Suppressor macrophage (primary cell): ENCODE results near the gene TSSK2.
"Not testable (repeated sequence)": the region's sequence is repeated elsewhere in the genome, so short reads cannot be mapped to it uniquely, and the experiment has no call there.

Experiments used
- DNase-seq, 4 experiments: peaks; one replicate each; pipeline ENCODE4 v3.0.0-alpha.2; 2020 to 2022

The TSSK2 gene

DNA sequence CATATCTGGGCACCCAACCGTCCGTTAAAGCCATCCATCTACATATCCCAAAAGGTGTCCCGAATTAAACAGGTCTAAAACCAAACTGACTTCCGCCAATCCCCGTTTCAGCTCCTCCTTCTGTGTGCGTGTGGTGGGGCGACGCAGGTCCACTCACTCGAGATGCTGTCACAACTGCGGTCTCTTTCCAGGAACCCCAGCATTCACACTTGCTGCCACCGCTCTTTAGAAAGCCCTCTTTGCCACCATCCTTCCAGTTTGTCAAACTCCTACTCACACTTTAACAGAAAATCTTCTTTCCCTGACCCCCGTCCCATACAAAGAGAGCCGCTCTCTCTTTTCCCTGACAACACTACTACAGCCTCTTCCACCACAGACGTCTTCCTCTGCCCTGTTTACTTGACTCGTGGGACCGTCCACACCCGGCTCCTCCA, 12.9 kb downstream of the TSSK2 start:
- DNase-seq: peak; percentile 15 to 42 (median 30)

- no peak for DNase-seq
Measured at GRCh38 chr22:19146215-19146968, 15.3 kb downstream of the TSSK2 start.

- no peak for DNase-seq
Measured at GRCh38 chr22:19147195-19147780, 16.2 kb downstream of the TSSK2 start.

- no peak for DNase-seq
Measured at GRCh38 chr22:19148417-19149046, 17.4 kb downstream of the TSSK2 start.

DNA sequence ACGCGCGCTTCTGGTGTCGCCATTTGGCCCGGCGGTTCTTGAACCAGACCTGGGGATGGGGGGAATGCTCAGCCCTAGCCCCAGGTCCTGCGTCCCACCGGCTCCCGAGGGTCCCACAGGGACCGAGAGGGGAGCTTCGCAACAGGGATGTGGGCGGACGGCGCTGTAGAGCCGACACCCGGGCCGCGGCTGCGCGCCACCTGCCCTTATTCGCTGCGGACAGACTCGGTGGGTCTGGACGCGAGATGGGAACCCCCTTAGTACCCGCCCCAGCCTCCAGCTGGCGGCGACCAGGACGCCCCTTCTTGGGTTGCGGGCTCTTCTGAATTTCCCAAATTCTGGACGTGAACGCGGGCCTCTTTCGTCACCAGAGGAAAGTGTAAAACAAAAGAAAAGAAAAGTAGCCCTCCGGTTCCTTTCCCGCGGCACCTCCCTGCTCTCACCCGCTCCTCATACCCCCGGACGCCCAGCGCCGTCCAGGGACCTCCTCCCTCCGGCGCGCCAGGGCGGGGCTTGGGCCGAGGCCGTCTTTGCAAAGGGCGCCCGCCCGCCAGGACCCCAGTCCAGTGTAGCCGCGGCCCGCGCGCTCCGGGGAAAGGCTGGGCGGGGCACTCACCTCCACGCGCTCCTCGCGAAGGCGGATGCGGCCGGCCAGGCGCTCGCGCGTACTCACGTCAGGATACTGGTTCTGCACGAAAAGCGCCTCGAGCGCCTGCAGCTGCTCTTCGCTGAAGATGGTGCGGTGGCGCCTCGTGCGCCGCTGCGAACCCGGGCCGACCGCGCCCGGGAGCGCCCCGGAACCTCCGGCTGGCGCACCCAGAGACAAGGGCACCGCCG, 18.2 kb downstream of the TSSK2 start:
- peak in 1 of 4 experiments; percentile 31 for DNase-seq

GRCh38 chr22:19149991-19150390, 18.9 kb downstream of the TSSK2 start, which contains the start of gene GSC2:
Gene GSC2 (minus strand): TSS chr22:19150292. CDS start chr22:19150283, 9 bp downstream.
- no peak for DNase-seq

GRCh38 chr22:19150482-19151328, 19.6 kb downstream of the TSSK2 start:
- no peak for DNase-seq

- no peak for DNase-seq
Measured at GRCh38 chr22:19151329-19152191, 20.5 kb downstream of the TSSK2 start.

- no peak for DNase-seq
Measured at GRCh38 chr22:19152942-19153883, 22.1 kb downstream of the TSSK2 start.

DNA sequence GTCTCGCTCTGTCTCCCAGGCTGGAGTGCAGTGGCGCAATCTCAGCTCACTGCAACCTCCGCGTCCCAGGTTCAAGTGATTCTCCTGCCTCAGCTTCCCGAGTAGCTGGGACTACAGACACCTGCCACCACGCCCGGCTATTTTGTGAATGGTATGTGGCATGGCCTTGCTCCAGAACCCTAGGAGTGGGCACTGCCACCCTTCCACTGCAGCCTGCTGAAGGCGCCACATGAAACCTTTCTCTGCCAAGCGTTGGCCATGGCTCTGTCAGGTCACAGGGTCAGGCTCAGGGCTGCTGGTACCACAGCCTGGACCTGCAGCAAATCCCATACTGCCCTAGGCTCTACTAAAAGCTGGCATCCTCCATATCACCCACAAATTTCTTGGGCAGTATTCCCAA, 25.0 kb downstream of the TSSK2 start:
- DNase-seq: not testable (repeated sequence)

- DNase-seq: not testable (repeated sequence)
Measured at GRCh38 chr22:19158649-19159048, 27.5 kb downstream of the TSSK2 start.

DNA sequence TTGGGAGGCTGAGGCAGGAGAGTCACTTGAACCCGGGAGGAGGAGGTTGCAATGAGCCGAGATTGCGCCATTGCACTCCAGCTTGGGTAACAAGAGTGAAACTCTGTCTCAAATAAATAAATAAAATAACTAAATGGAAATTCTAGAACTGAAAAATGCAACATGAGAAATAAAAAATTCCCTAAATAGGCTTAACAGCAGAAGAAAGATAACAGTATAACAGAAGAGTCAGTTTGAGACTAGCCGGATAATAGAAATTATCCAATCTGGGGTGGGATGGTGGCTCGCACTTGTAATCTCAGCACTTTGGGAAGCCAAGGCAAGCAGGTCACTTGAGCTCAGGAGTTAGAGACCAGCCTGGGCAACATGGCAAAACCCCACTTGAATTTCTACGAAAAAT, 33.3 kb downstream of the TSSK2 start:
- DNase-seq: no peak

DNA sequence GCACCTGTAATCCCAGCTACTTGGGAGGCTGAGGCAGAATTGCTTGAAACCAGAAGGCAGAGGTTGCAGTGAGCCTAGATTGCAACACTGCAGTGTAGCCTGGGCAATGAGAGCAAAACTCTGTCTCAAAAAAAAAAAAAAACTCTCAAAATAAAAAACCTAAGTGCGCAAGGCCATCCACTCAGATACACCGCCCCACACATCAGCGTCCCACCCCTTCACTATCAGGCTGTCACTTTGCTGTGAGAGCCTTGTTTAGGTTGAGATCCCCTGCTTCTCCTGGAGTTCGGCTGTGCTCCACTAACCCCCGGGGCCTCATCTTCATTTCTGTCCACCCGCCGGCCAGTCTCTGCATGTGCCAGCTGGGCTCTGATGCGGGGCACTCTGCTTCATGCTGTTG, 35.3 kb downstream of the TSSK2 start:
- DNase-seq: no peak

DNA sequence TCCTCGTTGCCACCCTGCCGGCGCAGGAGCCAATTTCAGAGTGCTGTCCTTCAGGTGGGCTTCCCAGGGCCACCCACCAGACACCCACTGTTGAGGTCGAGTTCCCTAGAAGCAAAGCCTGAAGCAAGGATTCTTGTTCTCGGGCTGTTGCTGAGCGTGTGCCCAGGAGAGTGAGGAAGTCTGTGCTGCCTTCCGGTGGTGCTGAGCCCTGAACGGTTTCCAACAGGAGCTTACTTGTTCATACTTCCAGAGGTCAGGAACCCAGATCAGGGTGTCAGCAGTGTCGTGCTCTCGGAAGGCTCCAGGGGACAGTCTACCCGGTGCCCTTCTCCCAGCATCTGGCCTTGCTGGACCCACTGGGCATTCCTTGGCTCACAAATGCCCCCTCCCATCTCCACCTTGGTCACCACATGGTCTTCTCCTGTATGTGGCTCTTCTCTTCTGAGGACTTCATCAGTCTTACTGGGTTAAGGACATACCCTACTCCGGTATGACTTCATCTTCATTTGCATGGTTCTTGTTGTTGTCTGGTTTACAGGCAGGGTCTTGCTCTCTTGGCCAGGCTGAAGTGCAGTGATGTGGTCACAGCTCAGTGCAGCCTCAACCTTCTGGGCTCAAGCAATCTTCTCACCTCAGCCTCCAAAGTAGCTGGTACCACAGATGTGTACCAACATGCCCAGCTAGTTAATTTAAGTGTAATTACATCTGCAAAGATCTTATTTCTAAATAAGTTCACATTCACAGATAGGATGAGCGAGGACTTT, 36.2 kb downstream of the TSSK2 start:
- no peak for DNase-seq

- DNase-seq: no peak
Measured at GRCh38 chr22:19168088-19168890, 37.2 kb downstream of the TSSK2 start.

DNA sequence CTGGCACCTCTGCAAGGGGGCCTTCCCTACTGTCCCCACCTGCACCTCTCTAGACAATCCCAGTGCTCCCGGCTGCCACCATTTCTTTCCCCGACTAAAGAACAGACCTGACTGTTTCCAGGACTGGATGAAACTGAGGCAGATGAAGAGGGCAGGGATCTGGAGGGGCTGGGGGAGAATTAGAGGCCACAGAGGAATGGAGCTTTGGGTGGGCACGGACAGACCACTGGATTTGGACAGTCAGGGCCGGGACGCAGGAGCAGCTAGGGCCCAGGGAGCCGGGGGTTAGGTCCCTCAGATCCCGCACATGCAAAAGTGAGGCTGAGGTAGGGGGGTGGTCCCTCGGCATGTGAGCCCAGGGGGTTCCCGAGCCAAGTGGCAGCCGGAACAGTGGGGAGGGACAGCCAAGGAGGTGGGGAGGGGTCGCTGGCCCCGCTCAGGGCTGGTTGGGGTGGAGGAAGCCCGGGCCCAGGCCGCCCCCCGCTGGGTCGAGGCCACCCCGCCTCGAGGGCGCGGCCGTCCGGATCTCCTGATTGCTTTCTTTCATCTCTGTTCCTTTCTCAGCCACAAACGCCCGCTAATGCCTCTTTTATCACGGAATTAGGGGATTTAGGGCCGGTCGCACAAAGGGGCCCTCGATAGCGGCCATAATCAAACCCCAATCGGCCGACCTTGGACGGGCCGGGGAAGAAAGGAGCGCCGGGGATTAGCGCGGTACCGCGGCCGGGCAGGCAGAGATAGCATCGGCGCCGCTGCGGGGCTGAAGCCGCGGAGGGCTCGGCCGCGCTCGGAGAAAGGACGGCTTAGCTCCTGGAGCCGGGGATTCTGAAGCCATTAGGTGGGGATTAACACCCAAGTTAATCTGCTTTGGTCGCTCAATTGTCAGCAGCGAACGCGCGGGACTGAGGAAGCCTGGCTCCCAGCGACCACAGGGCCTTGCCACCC, 38.2 kb downstream of the TSSK2 start:
- DNase-seq: no peak

- no peak for DNase-seq
Measured at GRCh38 chr22:19169947-19170318, 38.8 kb downstream of the TSSK2 start.
